Renal pelvis (tissue), 4 donors: ENCODE data around the gene ELOVL5. TPM values are rescaled to one million over a fixed set of nuclear protein-coding genes. Genes with fewer than 3 reads are reported as not detected.
"Not testable (repeated sequence)": the region's sequence is repeated elsewhere in the genome, so short reads cannot be mapped to it uniquely, and the experiment has no call there.

ENCODE experiments used
- DNase-seq: peaks from one replicate; pipeline ENCODE4 v3.0.0-alpha.2; 2013
- polyA plus RNA-seq, 3 donors: library from polyadenylated mRNA; unstranded; fragments of 120-200 nt; gene quantifications; one replicate each; pipeline ENCODE4 v1.2.1, GENCODE V29; 2013; ENCODE audit not compliant: insufficient read length in 3 of 3

Gene ELOVL5
- polyA plus RNA-seq, 3 donors, result 70.7 to 81.0 (median 76.6) TPM

DNA sequence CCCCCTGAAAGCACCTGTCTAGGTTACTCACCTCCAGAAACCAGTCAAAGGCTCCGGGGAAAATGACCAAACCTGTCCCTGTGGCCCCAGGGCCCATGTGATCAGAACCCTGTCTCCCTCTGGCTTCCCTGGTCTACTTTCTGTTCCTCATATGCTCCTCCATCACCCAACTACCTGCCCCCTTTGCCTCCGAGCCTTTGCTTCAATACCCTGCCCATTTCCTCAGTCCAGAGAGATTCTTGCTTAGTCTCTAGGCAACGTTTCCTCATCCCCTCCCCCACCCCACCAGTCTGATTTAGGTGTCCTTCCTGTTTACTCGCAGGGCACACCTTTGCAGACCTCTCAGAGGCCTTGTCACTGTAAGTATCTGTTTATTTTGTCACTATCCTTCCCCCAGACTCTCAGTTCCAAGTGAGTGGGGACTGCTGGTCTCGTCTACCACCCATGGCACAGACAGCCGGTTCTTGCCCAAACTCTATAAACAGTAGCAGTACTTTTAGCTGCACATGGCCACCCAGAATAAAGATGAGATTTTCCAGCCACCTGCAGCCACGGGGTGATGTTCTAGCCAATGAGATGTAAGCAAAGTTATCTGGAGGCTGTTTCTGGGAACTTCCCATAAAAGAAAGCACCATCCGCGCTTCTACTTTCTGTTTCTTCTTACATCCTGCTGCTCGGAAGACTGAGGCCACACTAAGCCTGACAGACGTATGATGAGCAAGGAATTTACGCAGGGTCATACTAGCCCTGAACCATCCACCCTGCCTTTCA is 13.3 kb downstream of the ELOVL5 start:
- DNase-seq, result no peak

- no peak for DNase-seq
These were observed 15.0 kb downstream of the ELOVL5 start for GRCh38 chr6:53333439-53334408.

GRCh38 chr6:53331678-53332077 is 17.1 kb downstream of the ELOVL5 start:
- DNase-seq, result no peak

DNA sequence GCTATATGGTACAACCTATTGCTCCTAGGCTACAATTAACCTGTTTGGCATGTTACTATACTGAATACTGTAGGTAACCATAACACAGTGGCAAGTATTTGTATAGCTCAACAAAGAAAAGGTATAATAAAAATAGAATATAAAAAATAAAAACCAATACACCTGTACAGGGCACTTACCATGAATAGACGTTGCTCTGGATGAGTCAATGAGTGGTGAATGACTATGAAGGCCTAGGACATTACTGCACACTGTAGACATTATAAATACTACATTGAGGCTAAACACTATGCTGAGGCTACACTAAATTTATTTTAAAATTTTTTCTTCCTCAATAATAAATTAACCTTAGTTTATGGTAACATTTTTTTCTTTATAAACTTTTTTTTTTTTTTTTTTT is 18.6 kb downstream of the ELOVL5 start:
- no peak for DNase-seq

- no peak for DNase-seq
These were observed 20.4 kb downstream of the ELOVL5 start for GRCh38 chr6:53328375-53328774.

- no peak for DNase-seq
These were observed 21.7 kb downstream of the ELOVL5 start for GRCh38 chr6:53327017-53327395.

DNA sequence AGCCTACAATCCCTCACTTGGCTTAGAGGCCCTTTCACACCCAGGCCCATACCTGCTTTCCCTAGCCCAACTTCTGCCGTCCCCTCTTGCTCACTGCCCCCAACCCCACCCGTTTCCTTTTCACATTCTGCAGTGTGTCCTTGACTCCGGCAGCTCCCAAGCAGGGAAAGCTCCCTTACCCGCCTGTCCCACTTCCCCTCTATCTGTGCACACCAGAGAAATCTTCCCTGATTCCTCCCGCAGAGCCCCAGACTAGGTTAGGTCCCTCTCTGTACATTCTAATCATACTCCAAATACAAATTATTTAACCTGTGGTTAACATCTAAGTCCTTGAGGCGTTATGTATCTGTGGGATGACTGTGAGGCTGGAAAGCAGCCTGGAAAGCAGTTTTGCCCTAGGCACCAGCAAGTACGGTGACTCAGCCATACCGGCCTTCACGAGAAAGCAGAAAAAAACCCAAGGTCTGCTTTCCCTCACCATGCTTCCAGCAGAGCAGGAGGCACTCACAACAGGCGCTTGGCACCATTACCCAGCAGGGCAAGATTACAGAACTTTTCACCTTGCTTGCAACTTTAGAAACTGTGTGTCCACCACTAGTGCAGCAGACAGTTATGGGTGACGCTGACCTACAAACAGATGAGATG is 22.3 kb downstream of the ELOVL5 start:
- no peak for DNase-seq

GRCh38 chr6:53325785-53326184 is 23.0 kb downstream of the ELOVL5 start:
- DNase-seq, result no peak

GRCh38 chr6:53322188-53323029 is 26.3 kb downstream of the ELOVL5 start:
- DNase-seq, result no peak

- no peak for DNase-seq
These were observed 27.0 kb downstream of the ELOVL5 start for GRCh38 chr6:53321701-53322100.

GRCh38 chr6:53320964-53321363 is 27.8 kb downstream of the ELOVL5 start:
- no peak for DNase-seq

- no peak for DNase-seq
These were observed 30.3 kb downstream of the ELOVL5 start for GRCh38 chr6:53318429-53318828.

GRCh38 chr6:53317861-53318260 is 30.9 kb downstream of the ELOVL5 start:
- no peak for DNase-seq

DNA sequence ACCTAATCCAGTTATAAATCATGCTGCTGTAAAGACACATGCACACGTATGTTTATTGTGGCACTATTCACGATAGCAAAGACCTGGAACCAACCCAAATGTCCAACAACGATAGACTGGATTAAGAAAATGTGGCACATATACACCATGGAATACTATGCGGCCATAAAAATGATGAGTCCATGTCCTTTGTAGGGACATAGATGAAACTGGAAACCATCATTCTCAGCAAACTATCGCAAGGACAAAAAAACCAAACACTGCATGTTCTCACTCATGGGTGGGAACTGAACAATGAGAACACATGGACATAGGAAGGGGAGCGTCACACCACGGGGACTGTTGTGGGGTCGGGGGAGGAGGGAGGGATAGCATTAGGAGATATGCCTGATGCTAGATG is 31.5 kb downstream of the ELOVL5 start:
- DNase-seq, result not testable (repeated sequence)

DNA sequence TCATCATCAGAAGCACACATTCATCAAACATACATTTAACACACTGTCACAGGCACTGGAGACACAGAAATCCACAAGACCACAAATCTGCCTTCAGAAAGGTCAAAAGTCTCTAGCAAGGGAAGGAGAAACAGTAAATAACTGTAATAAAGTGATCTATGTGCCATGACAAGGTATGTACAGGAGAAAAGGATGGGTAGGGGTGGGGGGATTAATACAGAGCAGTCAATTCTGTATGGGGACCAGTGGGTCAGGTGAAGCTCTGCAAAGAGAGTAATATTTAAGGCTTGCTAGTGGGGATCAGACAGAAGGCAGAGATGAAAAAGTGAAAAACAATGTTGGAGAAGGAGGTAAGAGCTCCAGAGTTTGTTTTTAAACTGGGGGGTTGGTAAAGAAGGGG is 32.6 kb downstream of the ELOVL5 start:
- DNase-seq, result no peak

DNA sequence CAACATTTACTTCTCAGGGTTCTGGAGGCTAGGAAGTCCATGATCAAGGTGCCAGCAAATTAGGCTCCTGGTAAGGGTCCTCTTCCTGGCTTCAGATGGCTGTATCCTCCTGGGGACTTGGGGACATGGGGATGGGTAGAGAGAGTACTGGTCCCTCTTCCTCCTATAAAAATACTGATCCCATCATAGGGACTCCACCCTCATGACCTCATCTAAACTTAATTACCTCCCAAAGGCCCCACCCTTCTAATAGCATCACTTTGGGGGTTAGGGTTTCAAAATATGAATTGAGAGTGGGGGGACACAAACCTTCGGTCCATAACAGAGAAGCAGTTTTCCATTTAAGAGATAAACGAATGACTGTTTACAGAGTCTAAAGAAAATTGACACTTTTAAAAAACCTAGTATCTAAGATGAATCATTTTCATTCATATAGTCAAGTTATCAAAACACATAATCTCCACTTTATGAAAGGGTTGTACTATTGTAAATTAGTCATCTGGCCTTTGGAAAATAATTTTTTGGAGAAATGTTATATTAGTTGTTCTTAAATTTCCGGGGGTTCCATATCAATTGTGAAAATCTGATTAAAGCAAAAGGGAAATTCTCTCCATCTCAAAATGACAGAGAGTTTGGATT is 33.5 kb downstream of the ELOVL5 start:
- no peak for DNase-seq

DNA sequence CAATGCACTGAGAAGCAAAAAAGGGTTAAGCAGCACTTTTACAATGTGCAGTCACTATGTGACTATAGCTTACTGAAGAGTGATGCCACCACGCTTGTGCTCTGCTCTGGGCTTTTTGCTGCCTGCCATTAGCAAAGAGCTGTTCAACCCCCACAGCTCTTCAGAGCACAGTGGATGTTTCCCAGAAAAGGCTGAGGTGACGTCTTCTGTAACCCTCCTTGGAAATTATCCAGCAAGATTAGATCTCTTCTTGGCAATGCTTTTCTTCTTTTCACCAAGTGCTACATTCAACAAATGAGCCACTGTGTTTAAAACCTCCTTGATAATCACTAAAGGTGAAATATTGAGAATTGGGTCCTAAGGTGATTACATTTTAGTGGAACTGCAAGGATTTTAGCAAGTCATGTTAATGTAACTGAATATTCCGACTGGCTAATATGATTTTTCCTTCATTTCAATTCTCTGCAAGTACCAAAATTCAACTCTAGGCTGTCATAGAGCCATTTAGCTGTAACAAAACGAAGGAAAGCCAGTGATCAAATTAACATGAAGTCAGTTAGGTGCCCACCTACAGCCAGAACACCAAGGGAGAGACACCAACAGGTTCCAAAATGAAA is 34.9 kb downstream of the ELOVL5 start:
- DNase-seq, result no peak

DNA sequence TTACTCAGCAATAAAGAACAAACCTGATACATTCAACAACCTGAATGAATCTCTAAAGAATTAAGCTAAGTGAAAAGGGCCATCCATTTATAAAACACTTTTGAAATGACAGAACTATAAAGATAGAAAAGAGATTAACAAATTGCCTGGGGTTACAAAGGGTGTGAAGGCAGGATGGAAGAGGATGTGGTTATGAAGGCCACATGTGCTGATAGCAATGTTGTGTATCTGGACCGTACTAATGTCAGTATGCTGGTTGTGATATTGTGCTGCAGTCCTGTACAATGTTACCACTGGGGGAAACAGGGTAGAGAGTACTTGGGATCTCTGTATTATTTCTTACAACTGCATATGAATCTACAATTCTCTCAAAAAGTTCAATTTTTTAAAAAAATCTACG is 36.4 kb downstream of the ELOVL5 start:
- no peak for DNase-seq

- DNase-seq, result no peak
These were observed 37.2 kb downstream of the ELOVL5 start for GRCh38 chr6:53311586-53311935.

GRCh38 chr6:53310771-53311585 is 37.8 kb downstream of the ELOVL5 start:
- no peak for DNase-seq
